Panc1 (cell line): ENCODE data around the gene ANO6. TPM values are rescaled to one million over a fixed set of nuclear protein-coding genes. Genes with fewer than 3 reads are reported as not detected.

ENCODE experiments used
- ATAC-seq: fragments of 200-7000 bp; cut with Tn5 transposase; 2 replicates; pipeline ENCODE4 v1.9.1; 2020; ENCODE audit warnings: mild to moderate bottlenecking, moderate library complexity
- BruUV-seq: library from RNA; stranded (reverse); fragments of 400-500 nt; replicated peaks from 2 replicates; lab custom pipeline; 2021; lab: Mats Ljungman, UMichigan
- CTCF ChIA-PET: fragments of 300-600 bp; sonication (Branson Sonifier 250); formaldehyde crosslinking; loops from one replicate; lab custom pipeline; 2022; ENCODE audit warnings: antibody characterized with exemption; lab: Charles Lee
- POLR2A ChIA-PET: fragments of 300-600 bp; sonication (Branson Sonifier 250); formaldehyde crosslinking; loops from one replicate; lab custom pipeline; 2022; ENCODE audit warnings: antibody characterized with exemption; lab: Charles Lee
- DNase-seq: peaks from one replicate; pipeline ENCODE4 v3.0.0-alpha.2; 2010; ENCODE audit warnings: low read depth, low spot score
- H3K27ac ChIP-seq: 2 replicates; pipeline ENCODE4 v1.5.1; 2011; ENCODE audit warnings: mild to moderate bottlenecking, low read length, inconsistent platforms
- H3K27me3 ChIP-seq: fragments of 200-500 bp; sonication (Bioruptor generic); 2 replicates; pipeline ENCODE4 v1.6.0; 2014; ENCODE audit warnings: low read length, inconsistent platforms; ENCODE audit not compliant: control insufficient read depth, insufficient read depth
- H3K36me3 ChIP-seq: fragments of 200-500 bp; sonication (Bioruptor generic); 2 replicates; pipeline ENCODE4 v1.5.1; 2014; ENCODE audit warnings: inconsistent platforms, mild to moderate bottlenecking, low read length, moderate library complexity; ENCODE audit not compliant: control insufficient read depth, insufficient read depth
- H3K4me1 ChIP-seq: 2 replicates; pipeline ENCODE4 v1.5.1; 2011; ENCODE audit warnings: inconsistent platforms, mild to moderate bottlenecking, low read length, moderate library complexity; ENCODE audit not compliant: control insufficient read depth, insufficient read depth
- H3K4me3 ChIP-seq, 2 experiments: 2 replicates each; pipeline ENCODE4 v1.5.1; 2011 to 2012; ENCODE audit warnings: low read depth in 2 of 2, low read length in 2 of 2, mild to moderate bottlenecking in 2 of 2, inconsistent platforms in 1 of 2, moderate library complexity in 1 of 2
- H3K9me3 ChIP-seq: fragments of 200-500 bp; sonication (Bioruptor generic); 2 replicates; pipeline ENCODE4 v1.5.1; 2014; ENCODE audit warnings: low read depth, mild to moderate bottlenecking, inconsistent platforms, low read length, moderate library complexity; ENCODE audit not compliant: control insufficient read depth, insufficient read depth
- POLR2AphosphoS5 ChIP-seq: IDR thresholded peaks from 2 replicates; pipeline ENCODE4 v1.6.1; 2012; ENCODE audit warnings: mild to moderate bottlenecking, low read depth, low read length, moderate library complexity
- REST ChIP-seq, 2 experiments: IDR thresholded peaks; 2 replicates each; pipeline ENCODE4 v1.6.1; 2011 to 2012; ENCODE audit warnings: low read depth in 2 of 2, control low read depth in 1 of 2, low read length in 1 of 2, mild to moderate bottlenecking in 1 of 2, moderate library complexity in 1 of 2; ENCODE audit not compliant: insufficient read depth in 1 of 2
- SIN3A ChIP-seq: IDR thresholded peaks from 2 replicates; pipeline ENCODE4 v1.6.1; 2012; ENCODE audit warnings: low read depth, mild to moderate bottlenecking, low read length, moderate library complexity, borderline replicate concordance; ENCODE audit not compliant: insufficient read depth
- TCF7L2 ChIP-seq: IDR thresholded peaks from 2 replicates; pipeline ENCODE4 v1.6.1; 2011; ENCODE audit warnings: mild to moderate bottlenecking, low read depth, low read length, inconsistent platforms
- in situ Hi-C: cut with HindIII; loops from 2 replicates; pipeline ENCODE4 v1.10.0; 2016; ENCODE audit warnings: low sequenced_read_pairs, low pct_unique_long_range_greater_than_20kb
- intact Hi-C: fragments of 100-400 bp; cut with micrococcal nuclease; formaldehyde crosslinking; loops from one replicate; pipeline ENCODE4 v1.10.0; 2022; ENCODE audit not compliant: unreplicated experiment
- total RNA-seq: library from RNA; stranded (reverse); gene quantifications from one replicate; pipeline ENCODE4 v1.2.1, GENCODE V29; 2021; ENCODE audit not compliant: unreplicated experiment
- TF ChIP-seq, protein P1 (sequence below): fragments of 450-650 bp; IDR thresholded peaks from 2 replicates; pipeline ENCODE4 v1.5.1; 2017; ENCODE audit warnings: mild to moderate bottlenecking

Gene ANO6
- total RNA-seq, 1 experiment from 2014 or later = 120 TPM

- H3K9me3 ChIP-seq = no peaks in the 10 kb centered on the region
- CTCF ChIA-PET = no interaction called here
- ATAC-seq = no peak
- H3K4me3 ChIP-seq = 0 out of 4 replicates have a peak overlapping the region, but pooled peaks of 1 of the 2 experiments have one; percentile 6
- H3K36me3 ChIP-seq = no peaks in the 10 kb centered on the region
- no peak for DNase-seq
- H3K27me3 ChIP-seq = no peaks in the 10 kb centered on the region
- BruUV-seq = no TSS peak
- POLR2A ChIA-PET = interaction anchor here (0.6 to 1.0 kb wide), 2 partner anchors 13 to 16 kb away, joined by 3 to 8 read pairs; no protein-coding TSS in a partner anchor
- TF ChIP-seq TCF7L2 (peak; percentile 68; the same call in 1 of the 2 replicates), POLR2AphosphoS5 (no peak)
- in situ Hi-C loops (no loop called here), intact Hi-C loops (no loop called here)
- H3K4me1 ChIP-seq = peaks cover 70% of the 10 kb centered on the region
- peak overlapping the region; percentile 99 for H3K27ac ChIP-seq
Measured at GRCh38 chr12:45231515-45232145, 15.7 kb downstream of the ANO6 start.

GRCh38 chr12:45232146-45232755 is 16.4 kb downstream of the ANO6 start:
- DNase-seq = no peak
- ChIA-PET CTCF (no interaction called here), POLR2A (interaction anchor here (0.6 to 1.0 kb wide), 2 partner anchors 14 to 17 kb away, joined by 3 to 8 read pairs; no protein-coding TSS in a partner anchor)
- Histone ChIP-seq H3K27ac (peak overlapping the region; percentile 99), H3K4me3 (peak overlapping the region; percentile 3 to 37; a peak in 2 of 4 replicates), H3K9me3 (no peaks in the 10 kb centered on the region), H3K4me1 (peaks cover 68% of the 10 kb centered on the region), H3K27me3 (no peaks in the 10 kb centered on the region), H3K36me3 (no peaks in the 10 kb centered on the region)
- in situ Hi-C loops = no loop called here
- TF ChIP-seq SIN3A = no peak
- TF ChIP-seq, protein P1, sequence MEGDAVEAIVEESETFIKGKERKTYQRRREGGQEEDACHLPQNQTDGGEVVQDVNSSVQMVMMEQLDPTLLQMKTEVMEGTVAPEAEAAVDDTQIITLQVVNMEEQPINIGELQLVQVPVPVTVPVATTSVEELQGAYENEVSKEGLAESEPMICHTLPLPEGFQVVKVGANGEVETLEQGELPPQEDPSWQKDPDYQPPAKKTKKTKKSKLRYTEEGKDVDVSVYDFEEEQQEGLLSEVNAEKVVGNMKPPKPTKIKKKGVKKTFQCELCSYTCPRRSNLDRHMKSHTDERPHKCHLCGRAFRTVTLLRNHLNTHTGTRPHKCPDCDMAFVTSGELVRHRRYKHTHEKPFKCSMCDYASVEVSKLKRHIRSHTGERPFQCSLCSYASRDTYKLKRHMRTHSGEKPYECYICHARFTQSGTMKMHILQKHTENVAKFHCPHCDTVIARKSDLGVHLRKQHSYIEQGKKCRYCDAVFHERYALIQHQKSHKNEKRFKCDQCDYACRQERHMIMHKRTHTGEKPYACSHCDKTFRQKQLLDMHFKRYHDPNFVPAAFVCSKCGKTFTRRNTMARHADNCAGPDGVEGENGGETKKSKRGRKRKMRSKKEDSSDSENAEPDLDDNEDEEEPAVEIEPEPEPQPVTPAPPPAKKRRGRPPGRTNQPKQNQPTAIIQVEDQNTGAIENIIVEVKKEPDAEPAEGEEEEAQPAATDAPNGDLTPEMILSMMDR = no peak
- no peak for TF ChIP-seq REST (IDR thresholded peaks at IDR 0.05; ENCODE audit: insufficient read depth in 1 of 2, low read depth in 2 of 2, low read length in 1 of 2)
- no peak for TF ChIP-seq POLR2AphosphoS5
- no peak for TF ChIP-seq TCF7L2
- intact Hi-C loops = no loop called here
- 0 out of 2 replicates have a peak, but pooled peaks have one; percentile 7 for ATAC-seq
- BruUV-seq = TSS peak; percentile 96
